ENCODE data around the gene OTUD5. TPM values are rescaled to one million over a fixed set of nuclear protein-coding genes. Genes with fewer than 3 reads are reported as not detected.
A peak's percentile ranks its signal among the peaks of the same experiment; 100 is the strongest.

The OTUD5 gene
- total RNA-seq (2021; ENCODE audit: unreplicated experiment) (59.5 TPM), Bru-seq, nascent RNA (percentile 75 among the genes with signal in this experiment), BruChase-seq, experiment 1, labeled RNA remaining after a 2-hour chase (percentile 69 among the genes with signal in this experiment), BruChase-seq, experiment 2, labeled RNA remaining after a 6-hour chase (percentile 79 among the genes with signal in this experiment)
- 102 TPM for polyA plus RNA-seq (2012; ENCODE audit: insufficient read length)
- long read RNA-seq, transcript OTUD5-202 (9 exons, 2,692 nt) = major isoform, 102 of 196 reads
- long read RNA-seq, partial matches to known transcripts = 23 of 196 reads
- long read RNA-seq, other reads (novel, unspliced or antisense) = 66 of 196 reads

- CTCF ChIA-PET = no interaction called here
- in situ Hi-C loops (cut with HindIII; ENCODE audit: low pct_unique_long_range_greater_than_20kb, low sequenced_read_pairs) = no loop called here
- Histone ChIP-seq H3K4me1 (ENCODE audit: control insufficient read depth, insufficient read depth, low read length) (peaks cover 13% of the 10 kb centered on the region), H3K27me3 (ENCODE audit: control insufficient read depth, insufficient read depth, low read length) (no peaks in the 10 kb centered on the region), H3K36me3 (ENCODE audit: control insufficient read depth, insufficient read depth, low read length) (no peaks in the 10 kb centered on the region), H3K4me3 (ENCODE audit: low read depth in 2 of 2, low read length in 2 of 2) (peak within 1 kb of the TSS; percentile 72 to 79), H3K27ac (ENCODE audit: low read length) (peak within 1 kb of the TSS; percentile 87), H3K9me3 (ENCODE audit: control insufficient read depth, insufficient read depth, low read depth, low read length) (no peaks in the 10 kb centered on the region)
- no peak for TF ChIP-seq TCF7L2 (IDR thresholded peaks at IDR 0.05; ENCODE audit: low read depth, low read length)
- peak; percentile 36; the same call in 1 of the 2 replicates for TF ChIP-seq POLR2AphosphoS5 (IDR thresholded peaks at IDR 0.05; ENCODE audit: low read depth, low read length)
- ATAC-seq (peak; percentile 71), DNase-seq (ENCODE audit: low read depth, low spot score) (no peak)
- intact Hi-C loops (cut with micrococcal nuclease; ENCODE audit: unreplicated experiment) = no loop called here
- no TSS peak for BruUV-seq (replicated peaks)
- POLR2A ChIA-PET = interaction anchor here (0.6 to 1.6 kb wide), 2 partner anchors 85 to 247 kb away, joined by 6 to 7 read pairs; partner anchors contain the start of gene TFE3
These were observed at the start of gene OTUD5 for GRCh38 chrX:48957477-48957826. TSS of gene OTUD5 (minus strand) at chrX:48957607. CDS start at chrX:48957570, 37 bp downstream.

- H3K27me3 ChIP-seq (ENCODE audit: control insufficient read depth, insufficient read depth, low read length) = no peaks in the 10 kb centered on the region
- no TSS peak for BruUV-seq (replicated peaks)
- H3K4me3 ChIP-seq (ENCODE audit: low read depth in 2 of 2, low read length in 2 of 2) = no peak overlapping the region
- TF ChIP-seq POLR2AphosphoS5 (IDR thresholded peaks at IDR 0.05; ENCODE audit: low read depth, low read length) = no peak
- no peak for TF ChIP-seq CTCF (IDR thresholded peaks at IDR 0.05)
- TF ChIP-seq SIN3A (IDR thresholded peaks at IDR 0.05; ENCODE audit: borderline replicate concordance, insufficient read depth, low read depth, low read length) = no peak
- TF ChIP-seq TCF7L2 (IDR thresholded peaks at IDR 0.05; ENCODE audit: low read depth, low read length) = no peak
- TF ChIP-seq REST (IDR thresholded peaks at IDR 0.05; ENCODE audit: insufficient read depth in 1 of 2, low read depth in 2 of 2, low read length in 1 of 2) = no peak
- H3K4me1 ChIP-seq (ENCODE audit: control insufficient read depth, insufficient read depth, low read length) = 0 out of 2 replicates have a peak, but pooled peaks cover 3% of the 10 kb centered on the region
- no peak overlapping the region for H3K27ac ChIP-seq (ENCODE audit: low read length)
- ATAC-seq (no peak), DNase-seq (ENCODE audit: low read depth, low spot score) (no peak)
- in situ Hi-C loops (cut with HindIII; ENCODE audit: low pct_unique_long_range_greater_than_20kb, low sequenced_read_pairs) = no loop called here
- intact Hi-C loops (cut with micrococcal nuclease; ENCODE audit: unreplicated experiment) = no loop called here
- ChIA-PET POLR2A (no interaction called here), CTCF (no interaction called here)
- no peaks in the 10 kb centered on the region for H3K36me3 ChIP-seq (ENCODE audit: control insufficient read depth, insufficient read depth, low read length)
- H3K9me3 ChIP-seq (ENCODE audit: control insufficient read depth, insufficient read depth, low read depth, low read length) = no peaks in the 10 kb centered on the region
These were observed 46.3 kb upstream of the OTUD5 start for GRCh38 chrX:49003696-49004095.

Measured in Panc1 (cell line).